ENCODE data around the gene ZIC1.

DNA sequence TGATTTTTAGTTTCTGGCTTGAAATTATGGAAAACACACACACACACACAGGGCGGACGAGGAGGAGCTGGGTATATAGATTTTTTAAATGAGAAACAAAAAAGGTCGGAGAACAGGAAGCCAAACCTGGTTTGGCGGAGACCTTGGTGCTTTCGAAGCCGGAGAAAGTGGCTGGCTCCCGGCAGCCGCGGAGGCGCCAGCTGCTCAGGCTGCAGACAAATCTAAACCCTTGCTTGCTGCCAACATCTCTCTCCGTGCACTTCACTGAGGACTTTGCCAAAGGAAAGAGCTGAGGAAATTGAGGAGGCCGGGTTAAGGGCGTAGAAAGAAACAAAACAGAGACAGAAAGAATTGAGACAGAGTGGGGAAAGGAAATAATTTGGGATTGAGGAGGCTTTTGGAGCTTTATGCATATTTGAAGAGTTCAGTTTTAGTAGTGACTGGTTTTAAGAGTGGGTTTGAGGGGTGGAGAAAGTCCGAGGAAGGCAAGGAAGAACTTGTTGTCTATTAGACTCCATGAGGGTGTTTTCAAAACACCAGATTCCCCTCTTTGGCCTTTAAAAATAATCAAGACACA lies 2.2 kb downstream of the ZIC1 start:
- TF ChIP-seq POLR2A (IDR thresholded peaks at IDR 0.05), result no peak
- no peak for TF ChIP-seq POLR2AphosphoS5 (IDR thresholded peaks at IDR 0.05)
